CD4-positive, CD25-positive, alpha-beta regulatory T cell (primary cell): ENCODE results near the gene PLAAT2. TPM values are rescaled to one million over a fixed set of nuclear protein-coding genes. Genes with fewer than 3 reads are reported as not detected.
A peak's percentile ranks its signal among the peaks of the same experiment; 100 is the strongest.
"Not testable (repeated sequence)": the region's sequence is repeated elsewhere in the genome, so short reads cannot be mapped to it uniquely, and the experiment has no call there.

ENCODE experiments used
- ATAC-seq, 2 donors: fragments of 150-1000 bp; cut with Tn5 transposase; one replicate each; pipeline ENCODE4 v1.10.0; 2021; ENCODE audit warnings: low read depth in 2 of 2, moderate number of reproducible peaks in 2 of 2, moderate library complexity in 1 of 2
- DNase-seq, 3 donors: peaks; one replicate each; pipeline versions ENCODE4 v3.0.0 to v3.0.0-alpha.2; 2012 to 2022; ENCODE audit warnings: mixed read lengths in 1 of 3
- H3K27ac ChIP-seq: one replicate; pipeline ENCODE4 v1.7.0; 2013; ENCODE audit warnings: mild to moderate bottlenecking, low read length; ENCODE audit not compliant: insufficient read depth, poor library complexity, severe bottlenecking
- H3K27me3 ChIP-seq: one replicate; pipeline ENCODE4 v1.7.0; 2013; ENCODE audit warnings: low read length; ENCODE audit not compliant: control insufficient read depth, insufficient read depth
- H3K36me3 ChIP-seq: one replicate; pipeline ENCODE4 v1.7.0; 2013; ENCODE audit warnings: mild to moderate bottlenecking, low read length, moderate library complexity; ENCODE audit not compliant: control insufficient read depth, insufficient read depth
- H3K4me1 ChIP-seq: 2 replicates; pipeline ENCODE4 v1.7.0; 2013; ENCODE audit warnings: mild to moderate bottlenecking, low read length; ENCODE audit not compliant: insufficient read depth, control insufficient read depth, poor library complexity, severe bottlenecking
- H3K4me3 ChIP-seq: one replicate; pipeline ENCODE4 v1.7.0; 2013; ENCODE audit warnings: low read depth, mild to moderate bottlenecking, low read length, moderate library complexity
- H3K9me3 ChIP-seq, 2 experiments: 1 replicate in 1 of 2; 2 replicates in 1 of 2; pipeline ENCODE4 v1.7.0; 2013; ENCODE audit warnings: low read length in 2 of 2, mild to moderate bottlenecking in 1 of 2, moderate library complexity in 1 of 2; ENCODE audit not compliant: control insufficient read depth in 2 of 2
- H3K27ac Mint-ChIP-seq, 3 donors: one replicate each; pipeline ENCODE4 v1.8.0; 2020 to 2022; ENCODE audit warnings: mild to moderate bottlenecking in 3 of 3, mixed read lengths in 3 of 3, moderate library complexity in 2 of 3
- H3K27me3 Mint-ChIP-seq: one replicate; pipeline ENCODE4 v1.8.0; 2022; ENCODE audit warnings: mild to moderate bottlenecking, mixed read lengths
- H3K36me3 Mint-ChIP-seq: one replicate; pipeline ENCODE4 v1.8.0; 2020; ENCODE audit warnings: mixed read lengths
- H3K4me1 Mint-ChIP-seq, 4 donors: one replicate each; pipeline ENCODE4 v1.8.0; 2020 to 2022; ENCODE audit warnings: mixed read lengths in 4 of 4, mild to moderate bottlenecking in 1 of 4
- H3K4me3 Mint-ChIP-seq, 4 donors: one replicate each; pipeline ENCODE4 v1.8.0; 2020 to 2022; ENCODE audit warnings: mild to moderate bottlenecking in 4 of 4, mixed read lengths in 4 of 4, moderate library complexity in 3 of 4
- H3K9me3 Mint-ChIP-seq, 7 donors: one replicate each; pipeline ENCODE4 v1.8.0; 2020 to 2022; ENCODE audit warnings: mixed read lengths in 7 of 7, mild to moderate bottlenecking in 3 of 7, moderate library complexity in 2 of 7
- polyA plus RNA-seq, 4 donors: library from polyadenylated mRNA; unstranded; fragments of 300-500 nt; fragmentation: Illumina TruSeq; gene quantifications; one replicate each; pipeline ENCODE4 v1.2.3, GENCODE V29; 2021
- total RNA-seq: library from RNA; stranded (reverse); gene quantifications from one replicate; pipeline ENCODE4 v1.2.3, GENCODE V29; 2022

PLAAT2 gene
- total and polyA plus RNA-seq, 5 donors from 2014 or later, result 0.28 to 0.47 TPM; not detected in 3

- H3K36me3 Mint-ChIP-seq, result peaks cover 46% of the 10 kb centered on the region
- Histone ChIP-seq H3K27ac (peak overlapping the region; percentile 0), H3K36me3 (peaks cover 49% of the 10 kb centered on the region), H3K4me1 (peaks cover 28% of the 10 kb centered on the region)
- not testable (repeated sequence) for H3K9me3 ChIP-seq, H3K27me3 Mint-ChIP-seq, ATAC-seq, H3K9me3 Mint-ChIP-seq, H3K4me3 ChIP-seq, H3K27me3 ChIP-seq, DNase-seq
- peak overlapping the region in 3 of 4 donors; percentile 1 to 88 (median 45) for H3K4me3 Mint-ChIP-seq
- H3K27ac Mint-ChIP-seq, result peak overlapping the region; percentile 5 to 89 (median 42)
- H3K4me1 Mint-ChIP-seq, result peaks cover 25 to 63% (median 35%) of the 10 kb centered on the region in 4 donors
Measured at GRCh38 chr11:63542506-63542905, 20.7 kb downstream of the PLAAT2 start.

- H3K36me3 ChIP-seq, result peaks cover 10% of the 10 kb centered on the region
- peaks cover 0 to 1% (median 0%) of the 10 kb centered on the region in 7 donors for H3K9me3 Mint-ChIP-seq
Measured at GRCh38 chr11:63537293-63538101, 25.7 kb downstream of the PLAAT2 start.

GRCh38 chr11:63536669-63537292, 26.4 kb downstream of the PLAAT2 start, which contains the start of gene PLAAT4:
Gene PLAAT4 (plus strand): TSS chr11:63536808. CDS start chr11:63536869, 61 bp downstream.
- no peaks in the 10 kb centered on the region for H3K27me3 Mint-ChIP-seq
- Histone ChIP-seq H3K4me3 (peak within 1 kb of the TSS; percentile 91), H3K36me3 (peaks cover 6% of the 10 kb centered on the region), H3K27me3 (no peaks in the 10 kb centered on the region), H3K4me1 (peaks cover 85% of the 10 kb centered on the region), H3K27ac (peak within 1 kb of the TSS; percentile 81), H3K9me3 (no peaks in the 10 kb centered on the region)
- H3K27ac Mint-ChIP-seq, result peak within 1 kb of the TSS; percentile 96 to 98 (median 98)
- DNase-seq (peak in 2 of 3 donors; percentile 55 to 77), ATAC-seq (peak; percentile 49 to 64)
- peaks cover 14% of the 10 kb centered on the region for H3K36me3 Mint-ChIP-seq
- peaks cover 0 to 1% (median 0%) of the 10 kb centered on the region in 7 donors for H3K9me3 Mint-ChIP-seq
- H3K4me1 Mint-ChIP-seq, result peaks cover 29 to 93% (median 60%) of the 10 kb centered on the region in 4 donors
- H3K4me3 Mint-ChIP-seq, result peak within 1 kb of the TSS; percentile 92 to 99 (median 96)

More at GRCh38 chr11:63537293-63538101, 25.7 kb downstream of the PLAAT2 start:
- H3K27me3 Mint-ChIP-seq, result no peaks in the 10 kb centered on the region
- Histone ChIP-seq H3K27me3 (no peaks in the 10 kb centered on the region), H3K4me1 (peaks cover 78% of the 10 kb centered on the region), H3K9me3 (no peaks in the 10 kb centered on the region), H3K4me3 (peak overlapping the region; percentile 91), H3K27ac (peak overlapping the region; percentile 81)
- H3K4me3 Mint-ChIP-seq, result peak overlapping the region; percentile 92 to 99 (median 96)
- peak; percentile 33 to 42 for ATAC-seq
- H3K36me3 Mint-ChIP-seq, result peaks cover 18% of the 10 kb centered on the region
- H3K27ac Mint-ChIP-seq, result peak overlapping the region; percentile 96 to 98 (median 98)
- peaks cover 29 to 94% (median 59%) of the 10 kb centered on the region in 4 donors for H3K4me1 Mint-ChIP-seq
- DNase-seq, result no peak

- peak overlapping the region; percentile 92 to 99 (median 96) for H3K4me3 Mint-ChIP-seq
- H3K36me3 ChIP-seq, result peaks cover 6% of the 10 kb centered on the region
- ATAC-seq (no peak), DNase-seq (no peak)
- H3K9me3 ChIP-seq, result no peaks in the 10 kb centered on the region
- H3K36me3 Mint-ChIP-seq, result peaks cover 12% of the 10 kb centered on the region
- peaks cover 0 to 1% (median 0%) of the 10 kb centered on the region in 7 donors for H3K9me3 Mint-ChIP-seq
- peaks cover 36 to 96% (median 64%) of the 10 kb centered on the region in 4 donors for H3K4me1 Mint-ChIP-seq
- H3K27ac Mint-ChIP-seq, result peak overlapping the region; percentile 96 to 98 (median 98)
- no peaks in the 10 kb centered on the region for H3K27me3 ChIP-seq
- H3K4me3 ChIP-seq, result peak overlapping the region; percentile 91
- H3K4me1 ChIP-seq, result peaks cover 88% of the 10 kb centered on the region
- H3K27ac ChIP-seq, result peak overlapping the region; percentile 81
- H3K27me3 Mint-ChIP-seq, result no peaks in the 10 kb centered on the region
Measured at GRCh38 chr11:63535734-63536133, 27.4 kb downstream of the PLAAT2 start.

- peak overlapping the region; percentile 81 for H3K27ac ChIP-seq
- no peaks in the 10 kb centered on the region for H3K27me3 ChIP-seq
- ATAC-seq (no peak), DNase-seq (no peak)
- H3K36me3 Mint-ChIP-seq, result peaks cover 6% of the 10 kb centered on the region
- no peaks in the 10 kb centered on the region for H3K9me3 ChIP-seq
- peaks cover 2% of the 10 kb centered on the region for H3K36me3 ChIP-seq
- no peaks in the 10 kb centered on the region for H3K27me3 Mint-ChIP-seq
- H3K4me3 ChIP-seq, result peak overlapping the region; percentile 48
- peaks cover 36 to 92% (median 64%) of the 10 kb centered on the region in 4 donors for H3K4me1 Mint-ChIP-seq
- peak overlapping the region; percentile 3 to 99 (median 96) for H3K4me3 Mint-ChIP-seq
- peaks cover 90% of the 10 kb centered on the region for H3K4me1 ChIP-seq
- peak overlapping the region; percentile 96 to 98 (median 98) for H3K27ac Mint-ChIP-seq
- H3K9me3 Mint-ChIP-seq, result peaks cover 0 to 1% (median 0%) of the 10 kb centered on the region in 7 donors
Measured at GRCh38 chr11:63534895-63535461, 28.2 kb downstream of the PLAAT2 start.

- H3K27ac Mint-ChIP-seq, result peak overlapping the region; percentile 72 to 98 (median 76)
- DNase-seq (no peak), ATAC-seq (no peak)
- peaks cover 0 to 1% (median 0%) of the 10 kb centered on the region in 7 donors for H3K9me3 Mint-ChIP-seq
- peaks cover 3% of the 10 kb centered on the region for H3K36me3 Mint-ChIP-seq
- no peaks in the 10 kb centered on the region for H3K9me3 ChIP-seq
- peak overlapping the region; percentile 81 for H3K27ac ChIP-seq
- no peaks in the 10 kb centered on the region for H3K36me3 ChIP-seq
- peaks cover 90% of the 10 kb centered on the region for H3K4me1 ChIP-seq
- no peak overlapping the region for H3K4me3 ChIP-seq
- peaks cover 40 to 92% (median 72%) of the 10 kb centered on the region in 4 donors for H3K4me1 Mint-ChIP-seq
- peak overlapping the region; percentile 41 to 99 (median 68) for H3K4me3 Mint-ChIP-seq
- no peaks in the 10 kb centered on the region for H3K27me3 ChIP-seq
- H3K27me3 Mint-ChIP-seq, result no peaks in the 10 kb centered on the region
Measured at GRCh38 chr11:63534076-63534475, 29.1 kb downstream of the PLAAT2 start.

GRCh38 chr11:63532799-63533475, 30.2 kb downstream of the PLAAT2 start:
- ATAC-seq (no peak), DNase-seq (no peak)
- H3K4me1 Mint-ChIP-seq, result peaks cover 40 to 89% (median 67%) of the 10 kb centered on the region in 4 donors
- peak overlapping the region; percentile 16 for H3K4me3 ChIP-seq
- H3K9me3 Mint-ChIP-seq, result peaks cover 0 to 1% (median 0%) of the 10 kb centered on the region in 7 donors
- H3K27me3 ChIP-seq, result no peaks in the 10 kb centered on the region
- H3K36me3 Mint-ChIP-seq, result no peaks in the 10 kb centered on the region
- peak overlapping the region in 2 of 4 donors; percentile 50 to 99 for H3K4me3 Mint-ChIP-seq
- H3K4me1 ChIP-seq, result peaks cover 79% of the 10 kb centered on the region
- H3K27me3 Mint-ChIP-seq, result no peaks in the 10 kb centered on the region
- peak overlapping the region; percentile 72 to 98 (median 76) for H3K27ac Mint-ChIP-seq
- H3K36me3 ChIP-seq, result no peaks in the 10 kb centered on the region
- H3K9me3 ChIP-seq, result no peaks in the 10 kb centered on the region
- H3K27ac ChIP-seq, result no peak overlapping the region
